Measurements from ENCODE around the gene SAMD7.

SAMD7 gene

DNA sequence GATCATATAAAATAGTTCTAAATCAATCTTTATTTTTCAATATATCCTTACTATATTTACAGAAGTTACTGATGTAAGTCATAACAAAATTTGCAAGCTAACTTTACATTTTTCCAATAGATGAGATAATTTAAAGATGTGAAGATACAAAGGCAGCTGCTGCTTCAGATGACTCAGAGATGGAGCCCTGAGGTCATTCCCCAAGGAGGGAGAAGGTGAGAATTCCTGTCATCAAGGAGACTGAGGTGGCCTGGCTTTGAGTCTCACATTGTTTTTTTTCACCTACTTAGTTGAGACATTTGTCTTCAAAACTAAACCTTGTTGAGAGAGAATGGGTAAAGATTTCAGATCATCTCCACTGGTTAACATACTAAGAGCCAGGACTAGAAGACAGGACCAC lies 3.9 kb upstream of the SAMD7 start:
- no peak overlapping the region for H3K4me3 ChIP-seq (replicated peaks; ENCODE audit: low read depth, low read length)
- DNase-seq (ENCODE audit: extremely low read depth, low read depth): no peak
- TF ChIP-seq, protein P1, sequence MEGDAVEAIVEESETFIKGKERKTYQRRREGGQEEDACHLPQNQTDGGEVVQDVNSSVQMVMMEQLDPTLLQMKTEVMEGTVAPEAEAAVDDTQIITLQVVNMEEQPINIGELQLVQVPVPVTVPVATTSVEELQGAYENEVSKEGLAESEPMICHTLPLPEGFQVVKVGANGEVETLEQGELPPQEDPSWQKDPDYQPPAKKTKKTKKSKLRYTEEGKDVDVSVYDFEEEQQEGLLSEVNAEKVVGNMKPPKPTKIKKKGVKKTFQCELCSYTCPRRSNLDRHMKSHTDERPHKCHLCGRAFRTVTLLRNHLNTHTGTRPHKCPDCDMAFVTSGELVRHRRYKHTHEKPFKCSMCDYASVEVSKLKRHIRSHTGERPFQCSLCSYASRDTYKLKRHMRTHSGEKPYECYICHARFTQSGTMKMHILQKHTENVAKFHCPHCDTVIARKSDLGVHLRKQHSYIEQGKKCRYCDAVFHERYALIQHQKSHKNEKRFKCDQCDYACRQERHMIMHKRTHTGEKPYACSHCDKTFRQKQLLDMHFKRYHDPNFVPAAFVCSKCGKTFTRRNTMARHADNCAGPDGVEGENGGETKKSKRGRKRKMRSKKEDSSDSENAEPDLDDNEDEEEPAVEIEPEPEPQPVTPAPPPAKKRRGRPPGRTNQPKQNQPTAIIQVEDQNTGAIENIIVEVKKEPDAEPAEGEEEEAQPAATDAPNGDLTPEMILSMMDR (IDR thresholded peaks at IDR 0.05; ENCODE audit: low read depth, low read length, missing control alignments): no peak

DNA sequence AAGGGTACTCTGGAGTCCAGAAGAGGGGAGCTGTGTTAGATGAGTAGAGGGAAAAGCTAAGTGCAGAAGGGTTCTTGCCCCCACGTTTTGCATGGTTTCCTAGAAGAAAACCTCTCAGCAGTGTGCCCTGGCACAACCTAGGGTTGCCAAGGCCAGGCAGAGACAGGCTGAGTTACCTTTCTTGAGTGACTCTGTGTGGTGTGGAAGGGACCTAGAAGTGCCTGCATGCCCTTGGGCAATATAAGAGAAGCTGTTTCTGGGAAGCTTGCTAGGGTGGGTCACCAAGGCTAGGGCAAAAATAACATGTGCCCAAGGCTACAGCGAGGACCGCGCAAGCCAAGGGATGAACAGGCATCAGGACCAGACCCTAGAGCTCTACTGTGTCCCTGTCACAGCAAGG lies 3.4 kb upstream of the SAMD7 start:
- no peak overlapping the region for H3K4me3 ChIP-seq (replicated peaks; ENCODE audit: low read depth, low read length)
- no peak for DNase-seq (ENCODE audit: extremely low read depth, low read depth)
- TF ChIP-seq, protein P1 (IDR thresholded peaks at IDR 0.05; ENCODE audit: low read depth, low read length, missing control alignments): no peak

DNA sequence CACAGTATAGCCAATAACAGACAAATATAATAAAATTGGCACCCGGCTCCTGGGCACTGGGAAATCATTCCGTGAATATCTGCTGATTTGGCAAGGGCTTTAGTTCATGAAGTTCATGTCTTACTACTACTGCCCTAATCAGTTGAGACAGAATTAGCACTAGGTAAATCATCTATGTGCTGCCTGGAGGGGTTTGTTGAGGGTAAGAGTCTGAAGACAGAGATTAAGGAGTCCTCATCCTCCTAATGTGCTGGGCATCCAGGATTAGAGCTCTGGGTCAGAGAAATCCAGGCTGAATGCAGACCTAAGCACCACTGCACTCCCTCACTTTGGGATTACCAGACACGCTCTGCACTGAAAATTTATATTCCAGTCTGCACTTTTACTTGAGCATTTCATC lies 2.0 kb downstream of the SAMD7 start:
- TF ChIP-seq, protein P1 (IDR thresholded peaks at IDR 0.05; ENCODE audit: low read depth, low read length, missing control alignments): no peak
- no peak overlapping the region for H3K4me3 ChIP-seq (replicated peaks; ENCODE audit: low read depth, low read length)
- no peak for DNase-seq (ENCODE audit: extremely low read depth, low read depth)

DNA sequence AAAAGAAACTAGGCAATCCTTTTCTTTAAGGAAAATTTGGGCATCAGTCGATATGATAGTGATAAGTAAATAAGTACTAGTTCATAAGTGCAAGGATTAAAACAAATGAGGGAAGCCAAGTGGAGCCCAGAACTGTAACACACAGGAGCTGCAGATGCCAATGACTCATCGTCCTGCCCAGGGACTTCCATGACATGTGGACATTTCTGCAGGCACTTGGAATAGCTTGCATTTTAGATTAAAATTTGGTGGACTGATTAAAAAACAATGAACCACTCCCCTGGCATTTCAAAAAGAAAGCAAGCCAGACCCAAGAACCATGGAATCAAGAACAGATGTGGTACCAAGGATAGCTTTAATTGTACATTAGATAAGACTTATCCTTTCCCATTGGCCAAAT lies 2.9 kb downstream of the SAMD7 start:
- peak; percentile 1 for DNase-seq (ENCODE audit: extremely low read depth, low read depth)
- H3K4me3 ChIP-seq (replicated peaks; ENCODE audit: low read depth, low read length): no peak overlapping the region
- TF ChIP-seq, protein P1 (IDR thresholded peaks at IDR 0.05; ENCODE audit: low read depth, low read length, missing control alignments): no peak

DNA sequence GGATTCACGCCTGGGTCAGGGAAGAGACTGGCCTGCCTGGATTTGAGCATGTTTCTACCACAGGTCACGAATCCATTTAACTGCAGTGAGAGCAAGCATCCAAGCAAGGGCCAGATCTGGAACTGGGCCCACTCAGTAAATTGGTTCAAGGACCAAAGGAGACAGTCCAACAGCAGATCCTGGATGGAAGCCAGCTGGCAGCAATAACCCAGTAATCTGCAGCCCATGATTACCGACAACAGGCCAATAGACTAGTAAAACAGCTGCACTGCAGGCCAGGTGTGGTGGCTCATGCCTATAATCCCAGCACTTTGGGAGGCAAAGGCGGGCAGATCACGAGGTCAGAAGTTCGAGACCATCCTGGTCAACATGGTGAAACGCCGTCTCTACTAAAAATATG lies 11.8 kb downstream of the SAMD7 start:
- TF ChIP-seq, protein P1 (IDR thresholded peaks at IDR 0.05; ENCODE audit: low read depth, low read length, missing control alignments): no peak
- H3K4me3 ChIP-seq (replicated peaks; ENCODE audit: low read depth, low read length): no peak overlapping the region
- peak; percentile 16 for DNase-seq (ENCODE audit: extremely low read depth, low read depth)

DNA sequence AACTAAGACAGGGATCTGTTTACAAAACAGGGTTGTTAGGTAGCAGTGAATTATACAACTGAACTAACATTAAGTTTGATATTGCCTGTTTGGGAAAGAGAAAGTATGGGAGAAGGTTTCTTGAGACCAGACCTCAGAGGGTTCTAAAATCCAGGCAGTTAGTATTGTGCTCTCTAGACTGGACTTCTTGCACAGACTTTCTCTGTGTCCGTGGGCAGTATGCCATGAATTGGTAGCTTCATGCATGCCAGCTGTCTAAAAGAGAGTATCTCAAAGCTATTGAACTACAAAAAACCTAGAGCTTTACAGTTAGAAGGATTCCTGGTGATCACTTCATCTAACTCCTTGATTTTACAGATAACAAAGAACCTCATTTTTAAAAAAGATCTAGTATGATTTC lies 12.5 kb downstream of the SAMD7 start:
- H3K4me3 ChIP-seq (replicated peaks; ENCODE audit: low read depth, low read length): no peak overlapping the region
- no peak for DNase-seq (ENCODE audit: extremely low read depth, low read depth)

More for the DNA sequence above, 12.5 kb downstream of the SAMD7 start:
- TF ChIP-seq, protein P1 (IDR thresholded peaks at IDR 0.05; ENCODE audit: low read depth, low read length, missing control alignments): no peak
